A673 (cell line): Measurements from ENCODE around the gene TSEN2. TPM values are rescaled to one million over a fixed set of nuclear protein-coding genes. Genes with fewer than 3 reads are reported as not detected.

Experiments
- BruUV-seq: library from RNA; stranded (reverse); fragments of 400-500 nt; replicated peaks from 2 replicates; lab custom pipeline; 2021; lab: Mats Ljungman, UMichigan
- CTCF ChIA-PET: fragments of 300-600 bp; sonication (Branson Sonifier 250); formaldehyde crosslinking; loops from one replicate; lab custom pipeline; 2022; ENCODE audit warnings: antibody characterized with exemption; lab: Charles Lee
- POLR2A ChIA-PET: fragments of 300-600 bp; sonication (Branson Sonifier 250); formaldehyde crosslinking; loops from one replicate; lab custom pipeline; 2022; ENCODE audit warnings: antibody characterized with exemption; ENCODE audit not compliant: low non-redundant PET; lab: Charles Lee
- DNase-seq: peaks from one replicate; pipeline ENCODE4 v3.0.0-alpha.2; 2015; ENCODE audit warnings: low spot score
- H3K27ac ChIP-seq: fragments of 200-600 bp; sonication (generic); 2 replicates; pipeline ENCODE4 v1.5.1; 2016; ENCODE audit warnings: mixed run types, low read depth, mild to moderate bottlenecking, mixed read lengths, antibody characterized with exemption, low read length; ENCODE audit not compliant: poor library complexity, severe bottlenecking
- H3K27me3 ChIP-seq: fragments of 200-600 bp; sonication (generic); replicated peaks from 2 replicates; pipeline ENCODE4 v1.6.1; 2017; ENCODE audit warnings: mixed run types, low read depth, mild to moderate bottlenecking, mixed read lengths, antibody characterized with exemption, low read length; ENCODE audit not compliant: insufficient read depth, poor library complexity
- H3K36me3 ChIP-seq: fragments of 200-600 bp; sonication (generic); 2 replicates; pipeline ENCODE4 v1.6.1; 2016; ENCODE audit warnings: mixed run types, mild to moderate bottlenecking, mixed read lengths, antibody characterized with exemption, low read length; ENCODE audit not compliant: insufficient read depth, poor library complexity, severe bottlenecking
- H3K4me1 ChIP-seq: fragments of 200-600 bp; sonication (generic); 2 replicates; pipeline ENCODE4 v1.6.1; 2017; ENCODE audit warnings: mixed run types, mild to moderate bottlenecking, mixed read lengths, antibody characterized with exemption, low read length; ENCODE audit not compliant: insufficient read depth, poor library complexity, severe bottlenecking
- H3K4me3 ChIP-seq: fragments of 200-600 bp; sonication (generic); 2 replicates; pipeline ENCODE4 v1.5.1; 2016; ENCODE audit warnings: low read depth, mixed run types, mild to moderate bottlenecking, mixed read lengths, low read length; ENCODE audit not compliant: poor library complexity, severe bottlenecking
- H3K9me3 ChIP-seq: fragments of 200-600 bp; sonication (generic); 2 replicates; pipeline ENCODE4 v1.6.1; 2016; ENCODE audit warnings: mixed run types, low read depth, mild to moderate bottlenecking, mixed read lengths, antibody characterized with exemption, low read length; ENCODE audit not compliant: poor library complexity, severe bottlenecking
- EZH2 ChIP-seq: fragments of 200-600 bp; sonication (generic); IDR thresholded peaks from 2 replicates; pipeline ENCODE4 v1.6.1; 2017; ENCODE audit warnings: borderline replicate concordance, low read depth, mild to moderate bottlenecking, mixed read lengths, antibody characterized with exemption, low read length; ENCODE audit not compliant: poor library complexity, severe bottlenecking
- intact Hi-C: fragments of 100-400 bp; cut with micrococcal nuclease; formaldehyde crosslinking; loops from one replicate; pipeline ENCODE4 v1.10.0; 2022; ENCODE audit not compliant: unreplicated experiment
- total RNA-seq: library from RNA; stranded (reverse); gene quantifications from 2 replicates; pipeline ENCODE4 v1.2.3, GENCODE V29; 2021
- TF ChIP-seq, protein P1 (sequence below): fragments of 300-800, 200-600 bp; sonication (generic); conservative IDR thresholded peaks from 2 replicates; pipeline ENCODE4 v1.5.1; 2017; ENCODE audit warnings: low read depth, mild to moderate bottlenecking, antibody characterized with exemption, low read length, moderate library complexity, mixed read lengths

The TSEN2 gene
- total RNA-seq, 1 experiment from 2014 or later, result 34.5 TPM

DNA sequence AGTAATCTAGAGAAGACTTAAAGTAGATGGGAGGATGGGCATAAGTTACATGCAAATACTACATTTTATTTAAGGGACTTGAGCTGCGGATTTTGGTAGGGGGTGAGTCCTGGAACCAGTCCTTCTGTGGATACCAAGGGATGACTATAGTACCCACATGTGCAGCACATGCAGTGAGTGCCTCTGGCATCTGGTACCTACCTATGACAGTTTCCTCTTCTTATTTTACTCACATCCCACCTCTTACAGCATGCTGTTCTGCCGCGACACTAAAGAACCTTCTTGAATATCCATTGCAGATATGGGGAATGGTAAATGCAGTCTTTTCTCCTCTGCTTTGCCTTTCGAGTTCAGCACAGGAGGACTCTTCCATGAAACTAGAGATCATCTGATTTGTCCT, 1.7 kb downstream of the TSEN2 start:
- ChIA-PET CTCF (no interaction called here), POLR2A (no interaction called here)
- intact Hi-C loops, result no loop called here
- BruUV-seq, result no TSS peak
- Histone ChIP-seq H3K4me1 (peaks cover 15% of the 10 kb centered on the region), H3K4me3 (no peak overlapping the region), H3K27me3 (no peaks in the 10 kb centered on the region), H3K27ac (no peak overlapping the region), H3K36me3 (peaks cover 12% of the 10 kb centered on the region), H3K9me3 (no peaks in the 10 kb centered on the region)
- TF ChIP-seq EZH2, result no peak
- TF ChIP-seq, protein P1, sequence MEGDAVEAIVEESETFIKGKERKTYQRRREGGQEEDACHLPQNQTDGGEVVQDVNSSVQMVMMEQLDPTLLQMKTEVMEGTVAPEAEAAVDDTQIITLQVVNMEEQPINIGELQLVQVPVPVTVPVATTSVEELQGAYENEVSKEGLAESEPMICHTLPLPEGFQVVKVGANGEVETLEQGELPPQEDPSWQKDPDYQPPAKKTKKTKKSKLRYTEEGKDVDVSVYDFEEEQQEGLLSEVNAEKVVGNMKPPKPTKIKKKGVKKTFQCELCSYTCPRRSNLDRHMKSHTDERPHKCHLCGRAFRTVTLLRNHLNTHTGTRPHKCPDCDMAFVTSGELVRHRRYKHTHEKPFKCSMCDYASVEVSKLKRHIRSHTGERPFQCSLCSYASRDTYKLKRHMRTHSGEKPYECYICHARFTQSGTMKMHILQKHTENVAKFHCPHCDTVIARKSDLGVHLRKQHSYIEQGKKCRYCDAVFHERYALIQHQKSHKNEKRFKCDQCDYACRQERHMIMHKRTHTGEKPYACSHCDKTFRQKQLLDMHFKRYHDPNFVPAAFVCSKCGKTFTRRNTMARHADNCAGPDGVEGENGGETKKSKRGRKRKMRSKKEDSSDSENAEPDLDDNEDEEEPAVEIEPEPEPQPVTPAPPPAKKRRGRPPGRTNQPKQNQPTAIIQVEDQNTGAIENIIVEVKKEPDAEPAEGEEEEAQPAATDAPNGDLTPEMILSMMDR, result no peak
- no peak for DNase-seq

DNA sequence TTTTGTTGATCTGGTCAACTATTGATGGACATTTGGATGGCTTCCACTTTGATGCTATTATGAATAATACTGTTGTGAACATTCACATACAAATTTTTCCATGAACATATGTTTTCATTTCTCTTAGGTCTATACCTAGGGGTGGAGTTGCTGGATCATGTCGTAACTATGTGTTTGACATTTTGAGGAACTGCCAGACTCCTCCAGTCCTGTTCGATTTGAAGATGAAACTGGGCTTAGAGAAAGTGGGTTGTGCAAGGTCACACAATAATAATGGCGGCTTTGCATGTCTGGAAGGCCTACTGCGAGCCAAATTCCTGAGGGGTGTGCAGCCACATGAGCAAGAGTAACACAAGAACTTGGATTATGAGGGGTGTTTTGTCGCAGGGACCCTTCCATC, 2.6 kb downstream of the TSEN2 start:
- H3K4me1 ChIP-seq, result peaks cover 15% of the 10 kb centered on the region
- H3K36me3 ChIP-seq, result peaks cover 16% of the 10 kb centered on the region
- no peak for DNase-seq
- no TSS peak for BruUV-seq
- intact Hi-C loops, result no loop called here
- H3K9me3 ChIP-seq, result no peaks in the 10 kb centered on the region
- ChIA-PET CTCF (no interaction called here), POLR2A (no interaction called here)
- H3K27ac ChIP-seq, result no peak overlapping the region
- TF ChIP-seq, protein P1, result no peak
- TF ChIP-seq EZH2, result no peak
- H3K4me3 ChIP-seq, result no peak overlapping the region
- H3K27me3 ChIP-seq, result no peaks in the 10 kb centered on the region

DNA sequence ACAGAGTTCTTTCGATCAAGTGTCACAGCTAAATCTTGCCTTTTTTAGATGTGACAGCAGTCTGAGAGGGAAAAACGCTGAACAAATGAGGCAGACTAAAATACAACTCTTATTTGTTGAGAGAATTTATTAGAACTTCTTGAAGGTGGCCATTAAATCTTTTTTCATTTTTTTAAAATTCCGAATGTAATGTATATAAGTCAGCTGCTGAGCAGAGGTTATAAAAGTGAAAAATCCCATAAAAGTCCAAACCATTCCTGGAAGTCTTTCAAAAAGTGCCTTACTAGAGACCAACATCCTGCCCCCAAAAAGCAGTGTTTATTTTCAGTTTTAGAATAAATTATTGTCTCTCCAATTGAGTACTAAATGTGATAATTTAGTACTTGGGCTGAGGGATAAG, 3.1 kb downstream of the TSEN2 start:
- TF ChIP-seq, protein P1, result no peak
- TF ChIP-seq EZH2, result no peak
- POLR2A ChIA-PET, result no interaction called here
- Histone ChIP-seq H3K27ac (no peak overlapping the region), H3K4me1 (peaks cover 15% of the 10 kb centered on the region), H3K27me3 (no peaks in the 10 kb centered on the region), H3K36me3 (peaks cover 21% of the 10 kb centered on the region), H3K9me3 (no peaks in the 10 kb centered on the region), H3K4me3 (no peak overlapping the region)
- CTCF ChIA-PET, result no interaction called here
- intact Hi-C loops, result no loop called here
- no peak for DNase-seq
- BruUV-seq, result no TSS peak
